ENCODE results near the gene APC.

APC gene

DNA sequence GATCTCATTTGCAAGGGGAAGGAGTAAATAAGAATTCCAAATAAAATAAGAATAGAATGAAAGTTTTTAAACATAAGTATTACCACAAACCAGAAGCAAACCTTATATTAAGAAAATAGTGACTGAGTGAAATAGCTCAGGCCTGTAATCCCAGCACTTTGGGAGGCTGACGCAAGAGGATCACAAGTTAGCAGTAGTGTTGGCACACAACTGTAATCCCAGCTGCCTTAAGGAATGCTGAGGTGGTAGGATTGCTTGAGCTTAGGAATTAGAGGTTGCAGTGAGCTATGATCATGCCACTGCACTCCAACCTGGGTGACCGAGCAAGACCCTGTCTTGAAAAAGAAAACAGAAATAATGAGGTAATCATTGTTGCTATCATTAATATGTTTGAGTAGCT is 47.0 kb downstream of the APC start:
- no peak for DNase-seq (ENCODE audit: low spot score)

DNA sequence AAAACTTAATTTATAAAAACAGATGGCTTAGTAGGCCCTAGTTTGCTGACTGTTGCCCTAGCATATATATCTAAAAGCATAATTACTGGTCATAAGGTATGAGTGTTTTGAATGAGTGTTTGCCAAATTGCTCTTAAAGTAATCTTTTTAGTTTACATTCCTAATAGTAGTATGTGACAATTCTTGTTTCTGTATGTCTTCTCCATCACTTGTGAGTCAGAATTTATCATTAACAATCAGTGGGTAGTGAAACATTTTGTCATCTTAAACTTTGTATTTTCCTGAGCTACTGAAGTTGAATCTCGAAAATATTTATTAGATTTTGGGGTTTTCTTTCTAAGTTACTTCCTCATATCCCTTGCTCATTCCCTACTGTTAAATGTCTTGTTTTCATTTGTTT is 49.6 kb downstream of the APC start:
- DNase-seq (ENCODE audit: low spot score): no peak

DNA sequence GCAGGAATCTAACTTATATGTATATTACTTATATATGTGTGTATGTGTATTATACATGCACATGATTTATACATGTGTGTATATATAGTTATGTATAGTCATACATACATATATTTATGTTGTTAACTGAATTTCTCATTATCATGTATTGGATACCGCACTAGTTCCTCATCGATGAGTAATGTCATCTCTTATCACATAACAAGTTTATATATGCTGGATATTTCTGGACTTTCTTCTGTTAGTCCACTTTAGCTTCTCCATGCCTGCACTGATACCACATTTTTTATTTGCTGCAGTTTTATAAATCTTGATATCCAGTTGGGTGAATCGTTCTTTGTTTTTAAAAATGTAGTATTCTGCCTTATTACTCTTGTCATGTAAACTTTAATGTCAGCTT is 50.2 kb downstream of the APC start:
- DNase-seq (ENCODE audit: low spot score): no peak

DNA sequence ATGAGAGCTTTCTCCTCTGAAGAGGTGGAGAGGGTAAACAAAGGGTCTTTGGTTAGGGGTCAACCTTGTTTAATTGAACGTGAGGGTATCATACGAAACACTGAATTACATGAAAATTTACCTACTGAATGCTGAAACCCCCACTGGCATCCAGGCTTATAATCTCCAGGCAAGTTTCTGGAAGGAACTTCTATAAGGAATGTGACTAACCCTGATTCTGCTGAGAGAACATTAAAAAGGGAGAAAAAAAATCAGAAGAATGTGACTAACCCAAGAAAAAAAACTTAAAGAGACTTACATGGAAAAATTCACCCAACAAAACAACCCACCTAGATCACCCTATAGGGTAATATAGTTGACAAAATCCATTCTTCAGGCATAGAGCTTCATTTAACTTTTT is 55.5 kb downstream of the APC start:
- DNase-seq (ENCODE audit: low spot score): no peak

DNA sequence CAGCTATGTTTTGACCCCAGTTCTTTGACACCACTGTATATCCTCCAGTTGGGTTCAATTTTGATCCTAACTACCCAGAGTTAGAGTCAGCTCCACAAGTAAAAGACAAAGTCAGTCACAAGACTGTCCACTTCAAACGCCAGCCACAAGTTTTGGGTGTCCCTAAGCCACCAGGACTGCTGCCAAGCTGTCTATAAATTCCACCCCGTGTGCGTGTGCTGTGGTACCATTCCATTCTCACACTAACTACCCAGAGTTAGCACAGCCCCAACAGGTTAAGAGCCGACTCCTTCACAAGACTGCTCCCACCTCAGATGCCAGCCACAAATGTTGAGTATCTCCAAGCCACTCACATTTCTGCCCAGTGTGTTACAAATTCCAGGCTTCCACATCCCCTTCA is 56.7 kb downstream of the APC start:
- no peak for DNase-seq (ENCODE audit: low spot score)

DNA sequence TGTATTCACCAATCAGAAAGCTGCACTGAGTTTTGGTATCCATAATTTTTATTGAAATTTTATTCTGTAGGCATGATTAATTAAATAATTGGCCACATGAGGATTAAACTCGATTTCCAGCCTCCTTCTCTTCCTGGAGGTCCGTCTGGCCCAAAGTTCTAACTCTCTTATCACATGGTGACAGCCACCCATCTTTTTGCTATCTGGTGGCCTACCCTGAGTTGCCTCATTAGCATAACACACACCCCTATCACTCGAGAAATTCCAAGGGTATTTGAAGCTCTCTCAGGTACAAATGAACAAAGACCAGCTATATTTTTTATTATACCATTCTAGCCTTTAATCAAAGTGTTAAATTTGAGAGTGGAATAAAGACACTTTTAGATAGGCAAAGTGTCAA is 57.7 kb downstream of the APC start:
- no peak for DNase-seq (ENCODE audit: low spot score)

DNA sequence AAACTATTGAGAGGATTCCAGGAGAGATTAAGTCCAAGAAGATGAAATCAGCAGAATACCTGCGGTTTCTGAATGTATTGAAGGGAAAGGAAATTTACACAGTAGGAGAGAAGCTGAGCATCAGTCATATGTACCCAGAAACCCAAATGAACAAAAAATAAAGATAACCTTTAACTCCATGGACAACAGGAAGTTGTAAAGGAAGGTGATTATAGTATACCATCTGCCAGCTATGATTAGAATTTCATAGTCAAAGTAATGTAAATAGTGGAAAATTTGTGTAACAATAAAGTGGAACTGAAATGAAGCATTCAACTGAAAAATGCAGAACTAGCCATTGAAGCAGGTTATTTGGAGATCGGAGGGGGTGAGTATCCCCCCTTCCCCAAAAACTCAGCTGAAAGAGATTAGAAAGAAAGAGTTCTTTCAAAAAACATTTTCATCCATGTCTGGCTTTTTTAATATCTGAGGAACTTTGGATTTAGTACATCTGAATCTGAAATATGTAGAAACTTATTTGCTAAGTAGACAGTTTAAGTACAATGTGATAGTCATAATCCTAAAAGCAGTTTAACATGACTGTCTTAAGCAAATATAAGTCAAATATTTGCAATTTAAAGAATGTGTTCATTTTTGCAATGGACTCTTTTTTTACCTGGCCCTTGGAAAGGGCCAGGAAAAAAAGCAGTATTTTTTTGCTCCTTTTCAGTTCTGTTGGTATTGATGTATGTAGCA is 58.4 kb downstream of the APC start:
- DNase-seq (ENCODE audit: low spot score): no peak

DNA sequence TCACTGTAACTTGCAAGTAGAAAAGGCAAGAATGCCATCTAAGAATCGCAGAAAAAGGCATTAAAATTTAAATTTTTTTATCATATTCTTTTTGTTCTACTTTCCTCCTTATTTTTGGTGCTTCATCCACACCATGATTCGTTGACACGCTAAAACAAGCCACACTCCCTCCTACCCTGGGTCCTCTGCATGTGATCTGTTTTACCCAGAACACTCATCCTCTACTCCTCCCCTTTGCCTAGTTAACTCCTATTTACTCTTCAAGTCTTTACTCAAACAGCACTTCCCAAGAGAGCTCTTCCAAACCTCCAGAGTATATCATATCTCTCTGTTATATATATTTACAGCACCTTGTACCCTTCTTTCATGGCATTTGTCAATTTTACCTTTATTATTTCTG is 62.0 kb downstream of the APC start:
- DNase-seq (ENCODE audit: low spot score): no peak

DNA sequence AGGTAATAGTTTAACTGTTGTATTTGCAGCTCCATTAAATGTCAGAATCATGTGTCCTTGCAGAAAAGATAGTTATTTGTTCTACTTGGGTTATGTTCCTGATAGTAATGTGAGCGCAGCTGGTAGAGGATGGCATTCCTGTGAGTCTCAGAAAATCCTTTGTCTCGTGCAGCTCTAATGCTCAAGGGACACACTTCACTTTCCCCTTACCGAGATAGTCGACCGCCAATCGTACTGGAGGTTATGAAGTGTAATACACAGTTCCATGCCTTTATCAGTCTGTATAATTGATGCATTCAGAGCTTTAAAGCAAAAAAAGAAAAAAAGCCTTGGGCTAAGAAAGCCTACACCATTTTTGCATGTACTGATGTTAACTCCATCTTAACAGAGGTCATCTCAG is 63.2 kb downstream of the APC start:
- DNase-seq (ENCODE audit: low spot score): no peak

DNA sequence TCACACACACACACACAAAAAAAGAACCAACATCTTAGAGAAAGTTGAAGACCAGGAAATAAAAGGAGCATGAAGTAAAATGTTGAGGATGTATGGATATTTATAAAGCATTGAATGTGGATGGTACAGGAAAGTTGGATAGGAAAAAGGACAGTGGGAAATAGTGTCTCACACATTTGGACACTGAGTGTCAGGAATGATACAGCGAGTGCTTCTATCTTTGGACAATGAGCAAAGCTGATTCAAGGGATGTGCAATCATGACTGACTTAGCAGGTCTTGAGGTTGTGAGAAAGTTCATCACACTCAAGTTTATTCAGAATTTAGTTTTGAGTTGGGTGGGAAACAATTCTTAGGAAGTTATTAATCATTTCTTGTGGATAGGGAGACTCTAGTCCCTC is 73.3 kb downstream of the APC start:
- no peak for DNase-seq (ENCODE audit: low spot score)

DNA sequence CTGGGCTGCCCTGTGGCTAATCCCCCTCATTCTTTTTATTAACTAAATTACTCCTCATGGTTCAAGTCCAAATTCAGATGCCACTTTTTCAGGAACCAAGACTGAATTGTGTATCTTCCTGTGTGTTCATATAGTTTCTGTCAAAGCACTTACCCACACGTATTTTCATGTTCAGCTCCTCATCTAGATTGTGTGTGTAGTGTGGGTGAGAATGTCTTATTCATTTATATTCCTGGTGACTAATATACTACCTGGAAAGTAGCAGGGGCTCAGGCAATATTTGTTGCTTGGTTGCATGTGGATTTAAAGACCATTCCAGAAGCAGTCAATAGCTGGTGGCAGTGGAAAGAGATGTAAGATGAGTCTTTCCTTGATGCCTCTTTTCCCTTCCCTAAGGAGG is 74.9 kb downstream of the APC start:
- no peak for DNase-seq (ENCODE audit: low spot score)

DNA sequence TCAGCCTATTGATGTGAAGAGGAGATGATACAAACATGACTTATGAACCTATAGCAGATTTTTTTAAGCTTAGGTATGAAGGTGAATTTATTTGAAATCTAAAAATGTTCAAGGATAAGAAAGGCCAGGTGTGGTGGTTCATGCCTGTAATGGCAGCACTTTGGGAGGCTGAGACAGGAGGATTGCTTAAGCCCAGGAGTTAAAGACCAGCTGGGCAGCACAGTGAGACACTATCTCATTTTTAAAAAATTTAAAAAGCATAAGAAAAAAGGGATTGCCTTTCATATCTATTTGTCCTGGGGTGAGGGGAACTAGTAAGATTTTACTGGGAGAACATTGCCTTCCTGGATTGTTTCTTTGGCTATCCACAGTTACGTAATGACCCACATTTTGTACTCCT is 82.6 kb downstream of the APC start:
- no peak for DNase-seq (ENCODE audit: low spot score)

DNA sequence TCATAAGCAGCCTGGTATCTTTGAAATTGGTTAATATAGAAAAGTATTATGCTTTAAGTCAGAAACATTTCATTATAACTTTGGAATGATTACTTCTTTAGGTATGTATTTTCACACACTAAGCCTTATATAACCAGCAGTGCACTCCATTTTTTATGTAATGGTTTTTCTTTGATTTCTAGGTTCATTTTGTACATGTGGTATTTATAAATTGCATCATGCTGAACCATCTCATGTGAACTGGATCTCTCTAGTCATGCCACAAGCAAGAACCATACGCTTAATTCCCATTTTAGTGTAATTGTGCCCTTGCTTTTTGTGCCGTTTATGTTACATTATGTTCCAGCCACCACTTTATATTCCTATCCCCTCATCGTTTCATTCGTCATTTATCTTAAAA is 84.8 kb downstream of the APC start:
- no peak for DNase-seq (ENCODE audit: low spot score)

DNA sequence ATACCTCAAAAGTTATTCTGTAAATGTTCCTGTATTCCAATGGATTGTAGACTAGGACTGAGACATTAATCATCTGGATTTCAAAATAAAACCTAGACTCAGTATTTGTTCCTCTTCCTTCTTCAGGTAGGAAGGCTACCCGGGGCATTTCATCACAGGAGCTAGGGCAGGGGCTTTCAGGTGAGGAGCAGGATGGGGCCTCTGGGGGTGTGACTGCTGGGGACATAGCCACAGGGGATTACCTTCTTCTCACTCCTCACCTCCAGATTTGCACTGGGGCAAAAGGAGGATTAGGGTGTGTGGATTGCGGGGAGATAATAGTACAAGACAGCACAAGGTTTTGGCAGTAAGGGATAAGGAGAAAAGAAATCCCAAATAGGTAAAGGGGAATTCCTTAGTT is 85.5 kb downstream of the APC start:
- no peak for DNase-seq (ENCODE audit: low spot score)

DNA sequence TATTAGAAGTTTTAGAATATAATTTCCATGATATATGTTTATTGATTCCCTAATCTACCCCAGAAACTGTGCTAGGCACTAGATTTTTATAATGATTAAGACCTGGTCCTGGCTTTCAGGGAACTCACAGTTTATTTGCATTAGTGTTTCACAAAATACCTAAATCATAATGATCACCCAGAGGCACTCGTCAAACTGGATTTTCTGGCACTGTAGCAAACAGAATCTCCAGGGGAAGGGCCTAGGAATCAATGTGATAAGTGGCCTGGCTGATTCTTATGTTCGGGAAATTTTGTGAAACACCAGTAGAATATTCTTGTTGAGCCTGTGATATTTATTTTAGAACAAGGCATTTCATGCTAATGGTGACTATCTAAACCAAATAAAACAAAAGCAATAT is 86.0 kb downstream of the APC start:
- no peak for DNase-seq (ENCODE audit: low spot score)

DNA sequence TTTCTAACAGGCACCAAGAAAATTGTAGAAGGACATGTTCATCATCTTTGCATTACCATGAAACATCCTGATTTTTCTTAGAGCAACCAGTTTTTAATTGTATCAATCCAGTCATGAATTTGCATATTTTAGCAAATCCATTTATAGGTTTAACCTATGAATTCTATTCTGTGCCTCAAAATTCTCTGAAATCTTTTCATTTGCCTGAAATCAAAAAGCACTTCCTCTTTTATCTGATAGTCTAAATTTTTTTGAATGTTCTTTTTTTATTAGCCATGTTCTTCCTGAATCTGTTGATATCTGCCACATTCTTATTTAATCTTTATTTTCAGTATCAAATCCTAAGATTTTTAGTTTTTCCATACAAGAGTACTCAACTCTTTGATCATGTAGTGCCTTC is 86.5 kb downstream of the APC start:
- DNase-seq (ENCODE audit: low spot score): no peak

DNA sequence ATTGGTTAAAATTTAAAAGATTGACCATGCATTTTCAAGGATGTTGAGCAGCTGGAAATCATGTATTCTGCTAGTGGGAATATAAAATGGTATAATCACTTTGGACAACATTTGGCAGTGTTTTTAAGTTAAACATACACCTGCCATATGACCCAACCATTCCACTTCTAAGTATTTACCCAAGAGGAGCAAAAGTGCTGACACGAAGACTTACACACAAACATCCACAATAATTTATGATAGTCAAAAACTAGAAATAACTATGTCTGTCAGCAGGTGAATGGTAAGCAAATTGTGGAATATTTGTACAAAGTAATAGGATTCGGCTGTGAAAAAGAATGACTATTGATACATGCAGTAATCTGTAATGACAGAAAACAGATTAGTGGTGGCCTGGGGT is 92.7 kb downstream of the APC start:
- no peak for DNase-seq (ENCODE audit: low spot score)

DNA sequence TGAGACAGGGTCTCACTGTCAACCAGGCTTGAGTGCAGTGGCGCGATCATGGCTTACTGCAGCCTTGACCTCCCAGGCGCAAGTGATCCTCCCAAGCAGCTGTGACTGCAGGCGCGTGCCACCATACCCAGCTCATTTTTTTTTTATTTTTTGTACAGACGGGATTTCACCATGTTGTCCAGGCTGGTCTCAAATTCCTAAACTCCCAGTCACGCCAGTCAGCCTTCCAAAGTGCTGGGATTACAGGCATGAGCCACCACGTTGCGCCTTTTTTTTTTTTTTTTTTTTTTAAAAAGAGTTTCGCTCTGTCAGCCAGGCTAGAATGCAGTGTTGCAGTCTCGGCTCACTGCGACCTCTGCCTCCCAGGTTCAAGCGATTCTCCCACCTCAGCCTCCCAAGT is 96.3 kb downstream of the APC start:
- no peak for DNase-seq (ENCODE audit: low spot score)

DNA sequence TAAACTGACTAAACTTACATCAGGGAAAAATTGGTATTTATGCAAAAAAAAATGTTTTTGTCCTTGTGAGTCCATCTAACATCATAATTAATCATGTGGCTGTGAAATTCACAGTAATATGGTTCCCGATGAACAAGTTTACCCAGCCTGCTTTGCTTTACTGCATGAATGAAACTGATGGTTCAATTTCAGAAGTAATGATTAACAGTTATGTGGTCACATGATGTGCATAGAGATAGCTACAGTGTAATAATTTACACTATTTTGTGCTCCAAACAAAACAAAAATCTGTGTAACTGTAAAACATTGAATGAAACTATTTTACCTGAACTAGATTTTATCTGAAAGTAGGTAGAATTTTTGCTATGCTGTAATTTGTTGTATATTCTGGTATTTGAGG is 106.8 kb downstream of the APC start:
- DNase-seq (ENCODE audit: low spot score): no peak

DNA sequence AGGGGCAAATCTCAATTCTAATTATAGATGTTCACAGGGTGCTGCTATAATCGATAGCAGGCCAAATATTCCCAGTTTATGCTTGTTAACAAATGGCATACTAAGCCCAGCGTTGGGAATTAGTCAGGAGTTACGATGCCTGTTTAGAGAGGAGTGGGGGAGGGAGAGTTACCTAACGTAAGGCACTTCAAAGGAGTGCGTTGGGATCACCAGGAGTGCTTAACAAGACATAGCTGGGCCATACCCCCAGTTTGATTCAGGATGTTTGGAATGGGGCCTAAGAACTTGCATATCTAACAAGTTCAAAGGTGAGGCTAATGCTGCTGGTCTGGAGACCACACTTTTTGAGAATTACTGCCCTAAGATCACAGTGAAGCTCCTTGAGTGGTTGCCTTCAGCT is 108.9 kb downstream of the APC start:
- DNase-seq (ENCODE audit: low spot score): no peak

DNA sequence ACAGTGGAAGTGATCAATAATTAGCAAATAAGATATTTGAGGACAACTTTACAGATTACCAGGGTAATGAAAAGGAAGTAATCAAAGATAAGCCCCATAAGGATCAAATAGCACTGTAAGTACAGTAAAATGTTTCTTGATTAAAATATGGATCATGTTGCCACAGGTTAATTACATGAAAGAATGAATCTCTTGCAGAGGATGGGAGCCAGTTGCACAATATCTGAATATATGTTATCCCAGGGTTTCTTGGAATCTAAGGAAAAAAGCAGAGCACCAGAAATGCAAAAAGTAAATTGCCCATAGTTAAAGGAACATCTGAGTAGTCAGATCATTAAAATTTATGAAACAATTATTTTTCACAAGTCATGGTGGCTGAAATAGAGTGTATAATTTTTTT is 109.6 kb downstream of the APC start:
- DNase-seq (ENCODE audit: low spot score): no peak

DNA sequence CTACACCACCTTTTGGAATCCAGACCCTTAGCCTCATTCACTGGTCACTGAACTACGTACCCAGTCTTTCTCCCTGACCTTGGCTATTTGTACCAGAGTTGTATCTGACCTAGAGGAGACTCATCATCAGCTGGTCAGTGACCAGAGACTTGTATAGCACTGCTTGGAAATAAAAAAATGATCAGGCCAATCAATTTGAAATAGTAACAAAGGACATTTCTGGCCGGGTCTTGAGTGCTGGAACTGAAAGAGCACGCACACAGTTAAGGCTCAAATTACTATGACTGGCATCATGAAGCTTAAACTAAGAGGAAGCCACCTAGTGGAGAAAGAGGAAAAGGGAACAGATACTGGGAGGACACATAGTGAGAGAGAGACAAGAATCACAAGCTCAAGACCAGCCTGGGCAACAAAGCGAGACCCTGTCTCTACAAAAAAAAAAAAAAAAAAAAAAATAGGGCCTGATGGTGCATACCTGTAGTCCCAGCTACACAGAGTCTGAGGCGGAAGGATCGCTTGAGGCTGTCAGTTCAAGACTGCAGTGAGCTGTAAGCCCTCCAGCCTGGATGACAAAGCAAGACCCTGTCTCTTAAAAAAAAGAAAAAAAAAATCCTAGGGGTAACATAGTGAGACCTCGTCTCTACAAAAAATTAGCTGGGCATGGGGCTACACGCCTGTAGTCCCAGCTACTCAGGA is 110.6 kb downstream of the APC start:
- peak; percentile 65 for DNase-seq (ENCODE audit: low spot score)

DNA sequence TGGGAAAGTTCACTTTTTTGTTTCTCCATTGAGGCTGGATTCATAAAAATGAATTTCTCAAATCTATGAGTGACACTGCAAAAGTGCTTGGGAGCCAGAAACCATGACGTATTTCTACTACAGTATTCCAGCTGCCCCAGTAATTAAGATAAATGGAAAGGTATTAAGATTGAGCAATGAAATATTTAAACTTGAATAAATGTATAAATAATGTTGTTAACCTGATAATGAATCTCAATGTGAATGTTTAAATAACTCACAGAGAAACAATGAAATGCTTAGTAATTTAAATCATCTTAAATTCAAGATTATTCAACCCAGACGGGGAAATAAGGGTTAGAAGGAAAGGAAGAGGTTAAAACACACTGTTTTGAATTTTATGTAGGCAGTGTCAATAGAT is 112.2 kb downstream of the APC start:
- DNase-seq (ENCODE audit: low spot score): no peak

DNA sequence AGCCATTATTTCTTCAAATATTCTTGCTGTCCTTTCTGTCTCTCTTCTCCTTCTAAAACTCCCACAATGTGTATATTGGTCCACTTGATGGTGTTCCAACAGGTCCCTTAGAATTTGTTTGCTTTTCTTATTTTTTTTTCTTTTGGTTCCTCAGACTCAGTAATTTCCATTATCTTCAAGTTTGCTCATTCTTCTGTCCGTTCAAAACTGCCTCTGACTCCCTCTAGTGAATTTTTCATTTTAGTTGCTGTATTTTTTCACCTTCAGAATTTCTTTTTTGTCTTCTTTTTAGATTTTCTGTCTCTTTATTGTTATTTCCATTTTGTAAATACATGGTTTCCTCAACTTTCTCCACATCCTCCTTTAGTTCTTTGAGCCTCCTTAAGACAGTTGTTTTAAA is 117.0 kb downstream of the APC start:
- DNase-seq (ENCODE audit: low spot score): no peak
